Measurements from ENCODE around the gene CNN1. TPM values are rescaled to one million over a fixed set of nuclear protein-coding genes. Genes with fewer than 3 reads are reported as not detected.

Gene CNN1
- total and polyA plus RNA-seq, 2 of the 8 experiments (the other 6 are each of a cell fraction or from before 2014, with no cell fraction given), result 29.8 to 50.8 TPM

- no peak overlapping the region for H2BK20ac ChIP-seq (ENCODE audit: low read length)
- no peak for FAIRE-seq
- POLR2A ChIA-PET (ENCODE audit: partially characterized antibody), result interaction anchor here (0.6 to 1.5 kb wide), 10 partner anchors 9 to 261 kb away, joined by 3 to 5 read pairs (median 4); no protein-coding TSS in a partner anchor
- TF ChIP-seq TAF1 (IDR thresholded peaks at IDR 0.05; ENCODE audit: low read depth, low read length), result no peak
- no peak; a peak in 1 of 4 replicates for TF ChIP-seq SIN3A (conservative IDR thresholded peaks at IDR 0.05 in 1 of 2, IDR thresholded peaks at IDR 0.05 in 1 of 2; ENCODE audit: low read depth in 1 of 2, low read length in 2 of 2)
- TF ChIP-seq KDM5A (IDR thresholded peaks at IDR 0.05; ENCODE audit: low read length), result no peak
- no peak for TF ChIP-seq SRF (IDR thresholded peaks at IDR 0.05; ENCODE audit: low read depth, low read length)
- no peak for TF ChIP-seq TBP (IDR thresholded peaks at IDR 0.05; ENCODE audit: low read depth, low read length)
- no peak for TF ChIP-seq KDM1A (IDR thresholded peaks at IDR 0.05; ENCODE audit: borderline replicate concordance, low read length)
- TF ChIP-seq BRCA1 (IDR thresholded peaks at IDR 0.05; ENCODE audit: low read depth, low read length), result no peak
- TF ChIP-seq ASH2L (IDR thresholded peaks at IDR 0.05; ENCODE audit: low read length), result no peak
- TF ChIP-seq GABPA (IDR thresholded peaks at IDR 0.05; ENCODE audit: borderline replicate concordance, insufficient read depth, low read length), result no peak
- no peak for TF ChIP-seq RXRA (IDR thresholded peaks at IDR 0.05; ENCODE audit: insufficient read depth, low read depth, low read length)
- no peak for TF ChIP-seq USF2 (IDR thresholded peaks at IDR 0.05; ENCODE audit: low read length)
Observed at GRCh38 chr19:11551603-11552235, 13.1 kb downstream of the CNN1 start.

More at GRCh38 chr19:11551603-11552235, 13.1 kb downstream of the CNN1 start:
- Histone ChIP-seq H4K20me1 (replicated peaks in 1 of 2; ENCODE audit: control insufficient read depth in 1 of 2, insufficient read depth in 2 of 2, low read length in 2 of 2) (peaks cover 2 to 19% of the 10 kb centered on the region in 2 experiments), H3K79me2 (ENCODE audit: control insufficient read depth in 1 of 2, insufficient read depth in 2 of 2, low read length in 2 of 2) (peaks cover 0 to 14% of the 10 kb centered on the region in 2 experiments; a peak in 2 of 4 replicates), H3K27me3 (replicated peaks in 1 of 4; ENCODE audit: control insufficient read depth in 3 of 4, extremely low read depth in 1 of 4, insufficient read depth in 3 of 4, low read length in 3 of 4) (no peaks in the 10 kb centered on the region), H2BK12ac (ENCODE audit: low read depth, low read length) (no peak overlapping the region), H3K4me2 (ENCODE audit: insufficient read depth in 1 of 2, low read depth in 2 of 2, low read length in 2 of 2) (no peak overlapping the region), H4K91ac (replicated peaks; ENCODE audit: insufficient read length, low read length) (no peak overlapping the region), H2AK5ac (ENCODE audit: low read depth, low read length) (no peak overlapping the region; the same call in 1 of the 2 replicates), H3K9ac (replicated peaks in 1 of 4; ENCODE audit: extremely low read depth in 1 of 4, low read depth in 3 of 4, low read length in 3 of 4) (no peak overlapping the region), H4K5ac (ENCODE audit: insufficient read length, low read depth, low read length) (no peak overlapping the region), H2BK120ac (replicated peaks; ENCODE audit: low read depth, low read length) (no peak overlapping the region), H3K4me3 (ENCODE audit: extremely low read depth in 1 of 4, insufficient read depth in 2 of 4, low read depth in 3 of 4, low read length in 4 of 4) (no peak overlapping the region), H2BK5ac (ENCODE audit: low read depth, low read length) (no peak overlapping the region; the same call in 1 of the 2 replicates), H3K23ac (ENCODE audit: insufficient read length) (no peak overlapping the region), H3K4me1 (replicated peaks in 1 of 4; ENCODE audit: control insufficient read depth in 3 of 4, insufficient read depth in 4 of 4, low read length in 3 of 4) (0 out of 7 replicates have a peak, but pooled peaks cover 0 to 4% (median 0%) of the 10 kb centered on the region in 4 experiments), H3K27ac (ENCODE audit: low read depth, low read length) (no peak overlapping the region), H3K18ac (ENCODE audit: extremely low read depth, low read length) (no peak overlapping the region), H2BK15ac (ENCODE audit: low read length) (no peak overlapping the region), H2AFZ (ENCODE audit: low read length) (no peak overlapping the region), H3K9me3 (ENCODE audit: insufficient read depth in 2 of 2, low read depth in 1 of 2, low read length in 1 of 2) (no peaks in the 10 kb centered on the region), H4K8ac (ENCODE audit: extremely low read depth, insufficient read depth, low read length) (no peak overlapping the region), H3K79me1 (ENCODE audit: low read depth, low read length) (peaks cover 10% of the 10 kb centered on the region), H3K23me2 (ENCODE audit: low read depth, low read length) (no peaks in the 10 kb centered on the region), H3K36me3 (ENCODE audit: control insufficient read depth in 2 of 4, insufficient read depth in 4 of 4, low read length in 3 of 4) (peaks cover 0 to 24% (median 15%) of the 10 kb centered on the region in 4 experiments; a peak in 5 of 8 replicates), H3K56ac (replicated peaks; ENCODE audit: insufficient read length, low read depth, low read length) (no peak overlapping the region), H3K14ac (ENCODE audit: insufficient read length) (no peak overlapping the region), H3K4ac (replicated peaks; ENCODE audit: insufficient read length, low read depth, low read length) (no peak overlapping the region)
- CTCF ChIA-PET (ENCODE audit: partially characterized antibody), result interaction anchor here (0.6 to 2.3 kb wide), 19 partner anchors 8 to 245 kb away, joined by 3 to 10 read pairs (median 4); partner anchors contain the start of gene CNN1
- 84% methylated on average over 24 of the region's 26 CpGs; no CpG with 5 or more reads in 1 of the 2 experiments for WGBS, 2 experiments (ENCODE audit: extremely low coverage in 1 of 2, insufficient coverage in 1 of 2, insufficient read length in 1 of 2, insufficient replicate concordance in 2 of 2, low coverage in 1 of 2, low lambda C conversion rate in 2 of 2, missing lambda C conversion rate in 1 of 2)
- peak in 1 of 2 experiments; percentile 83 for DNase-seq (ENCODE audit: low read depth in 1 of 2, low spot score in 2 of 2)
